Neural cell (in vitro differentiated cells): Measurements from ENCODE around the gene TBC1D14. TPM values are rescaled to one million over a fixed set of nuclear protein-coding genes. Genes with fewer than 3 reads are reported as not detected.
"Not testable (repeated sequence)": the region's sequence is repeated elsewhere in the genome, so short reads cannot be mapped to it uniquely, and the experiment has no call there.

Experiments
- H2AFZ ChIP-seq: fragments of 200-600, 300-800 bp; sonication (generic), shearing (Covaris generic); 2 replicates; pipeline ENCODE4 v1.6.0; 2014; ENCODE audit warnings: low read depth, mild to moderate bottlenecking, antibody characterized with exemption, low read length, moderate library complexity
- H3F3A ChIP-seq: fragments of 200-600 bp; shearing (Covaris generic); 2 replicates; pipeline ENCODE4 v1.6.1; 2016; ENCODE audit warnings: mild to moderate bottlenecking, moderate library complexity, mixed read lengths, antibody characterized with exemption, low read length; ENCODE audit not compliant: insufficient read depth, poor library complexity, severe bottlenecking
- H3K27ac ChIP-seq: fragments of 200-600, 300-800 bp; sonication (generic), shearing (Covaris generic); 2 replicates; pipeline ENCODE4 v1.5.1; 2014; ENCODE audit warnings: mild to moderate bottlenecking, low read length, moderate library complexity
- H3K27me3 ChIP-seq: fragments of 300-800, 200-600 bp; sonication (generic), shearing (Covaris generic); 2 replicates; pipeline ENCODE4 v1.6.0; 2014; ENCODE audit warnings: mild to moderate bottlenecking, low read depth, low read length, moderate library complexity; ENCODE audit not compliant: insufficient read depth
- H3K36me3 ChIP-seq: fragments of 300-800, 200-600 bp; sonication (generic), shearing (Covaris generic); 2 replicates; pipeline ENCODE4 v1.5.1; 2014; ENCODE audit warnings: mild to moderate bottlenecking, antibody characterized with exemption, low read length, moderate library complexity; ENCODE audit not compliant: insufficient read depth
- H3K4me2 ChIP-seq: fragments of 300-800, 200-600 bp; sonication (generic), shearing (Covaris generic); 2 replicates; pipeline ENCODE4 v1.6.0; 2014; ENCODE audit warnings: mild to moderate bottlenecking, low read length
- H3K4me3 ChIP-seq: fragments of 300-800, 200-600 bp; sonication (generic), shearing (Covaris generic); 2 replicates; pipeline ENCODE4 v1.5.1; 2014; ENCODE audit warnings: mild to moderate bottlenecking, low read length, moderate library complexity
- H3K79me2 ChIP-seq: fragments of 200-600 bp; shearing (Covaris generic); replicated peaks from 2 replicates; pipeline ENCODE4 v1.6.0; 2014; ENCODE audit warnings: mild to moderate bottlenecking, low read length, moderate library complexity; ENCODE audit not compliant: insufficient read depth
- H3K9ac ChIP-seq: fragments of 300-800, 200-600 bp; sonication (generic), shearing (Covaris generic); 2 replicates; pipeline ENCODE4 v1.6.1; 2016; ENCODE audit warnings: mild to moderate bottlenecking, low read length, mixed read lengths
- H3K9me2 ChIP-seq: fragments of 200-600 bp; shearing (Covaris generic); 2 replicates; pipeline ENCODE4 v1.6.1; 2016; ENCODE audit warnings: mild to moderate bottlenecking, low read length, mixed read lengths; ENCODE audit not compliant: insufficient read depth
- H3K9me3 ChIP-seq: fragments of 200-600, 300-800 bp; sonication (generic), shearing (Covaris generic); 2 replicates; pipeline ENCODE4 v1.6.1; 2016; ENCODE audit warnings: mild to moderate bottlenecking, mixed run types, low read length, moderate library complexity, mixed read lengths
- H4K20me1 ChIP-seq: fragments of 200-600 bp; shearing (Covaris generic); 2 replicates; pipeline ENCODE4 v1.6.1; 2016; ENCODE audit warnings: mild to moderate bottlenecking, mixed run types; ENCODE audit not compliant: insufficient read depth
- RAD21 ChIP-seq: fragments of 450-650 bp; conservative IDR thresholded peaks from 2 replicates; pipeline ENCODE4 v1.6.1; 2014; ENCODE audit warnings: antibody characterized with exemption, mild to moderate bottlenecking, moderate library complexity
- polyA plus RNA-seq: library from polyadenylated mRNA; depleted of rRNA; stranded (reverse); fragments of >200 nt; gene quantifications from 2 replicates; pipeline ENCODE4 v1.2.3, GENCODE V29; 2014

TBC1D14 gene
- polyA plus RNA-seq, 1 donor from 2014 or later: 125 TPM

DNA sequence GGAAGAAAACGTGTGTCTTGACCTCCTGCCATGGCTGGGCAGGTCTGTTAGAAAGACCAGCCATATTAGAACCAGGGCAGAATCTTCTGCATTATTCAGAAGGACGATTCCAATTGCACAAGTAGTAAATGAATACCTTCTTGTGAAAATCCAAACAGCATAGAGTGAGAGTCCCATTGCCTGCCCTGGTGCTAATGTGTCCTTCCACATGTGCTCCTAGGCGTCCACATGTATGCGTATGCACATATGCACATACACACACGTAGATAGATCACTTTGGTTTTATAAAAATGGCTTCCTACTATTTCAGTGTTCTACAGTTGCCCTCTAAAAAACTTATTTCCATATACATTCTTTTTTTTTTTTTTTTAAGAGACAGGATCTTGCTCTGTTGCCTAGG is 168.4 kb downstream of the TBC1D14 start:
- Histone ChIP-seq H3K27ac (no peak overlapping the region), H3K9me3 (no peaks in the 10 kb centered on the region), H2AFZ (no peak overlapping the region), H4K20me1 (no peaks in the 10 kb centered on the region), H3K4me2 (no peak overlapping the region), H3K4me3 (no peak overlapping the region), H3K27me3 (no peaks in the 10 kb centered on the region), H3K36me3 (no peaks in the 10 kb centered on the region), H3K79me2 (no peaks in the 10 kb centered on the region), H3K9ac (no peak overlapping the region), H3F3A (no peaks in the 10 kb centered on the region), H3K9me2 (no peaks in the 10 kb centered on the region)
- TF ChIP-seq RAD21: no peak

DNA sequence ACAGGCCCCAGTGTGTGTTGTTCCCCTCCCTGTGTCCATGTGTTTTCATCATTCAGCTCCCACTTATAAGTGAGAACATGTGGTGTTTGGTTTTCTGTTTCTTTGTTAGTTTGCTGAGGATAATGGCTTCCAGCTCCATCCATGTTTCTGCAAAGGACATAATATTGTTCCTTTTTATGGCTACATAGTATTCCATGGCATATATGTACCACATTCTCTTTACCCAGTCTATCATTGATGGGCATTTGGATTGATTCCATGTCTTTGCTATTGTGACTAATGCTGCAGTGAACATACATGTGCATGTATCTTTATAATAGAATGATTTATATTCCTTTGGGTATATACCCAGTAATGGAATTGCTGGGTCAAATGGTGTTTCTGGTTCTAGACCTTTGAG is 169.9 kb downstream of the TBC1D14 start:
- not testable (repeated sequence) for H2AFZ ChIP-seq, H3K27me3 ChIP-seq, H3K4me3 ChIP-seq, H3K36me3 ChIP-seq, H3K9me3 ChIP-seq, H3K4me2 ChIP-seq, H3K79me2 ChIP-seq, H3K9me2 ChIP-seq, H4K20me1 ChIP-seq, H3F3A ChIP-seq, H3K9ac ChIP-seq, H3K27ac ChIP-seq

DNA sequence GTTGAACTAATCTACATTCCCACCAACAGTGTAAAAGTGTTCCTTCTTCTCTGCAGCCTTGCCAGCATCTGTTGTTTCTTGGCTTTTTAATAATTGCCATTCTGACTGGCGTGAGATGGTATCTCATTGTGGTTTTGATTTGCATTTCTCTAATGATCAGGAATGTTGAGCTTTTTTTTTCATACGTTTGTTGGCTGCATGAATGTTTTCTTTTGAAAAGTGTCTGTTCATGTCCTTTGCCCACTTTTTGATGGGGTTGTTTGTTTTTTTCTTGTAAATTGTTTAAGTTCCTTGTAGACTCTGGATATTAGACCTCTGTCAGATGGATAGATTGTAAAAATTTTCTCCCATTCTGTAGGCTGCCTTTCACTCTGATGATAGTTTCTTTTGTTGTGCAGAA is 170.3 kb downstream of the TBC1D14 start:
- H3K36me3 ChIP-seq, H3K9me3 ChIP-seq, H3K4me3 ChIP-seq, H4K20me1 ChIP-seq, H3K79me2 ChIP-seq, H3K9me2 ChIP-seq, H3F3A ChIP-seq, H2AFZ ChIP-seq, H3K27ac ChIP-seq, H3K9ac ChIP-seq, H3K4me2 ChIP-seq, H3K27me3 ChIP-seq: not testable (repeated sequence)

Other genes starting within 250 kb of the TBC1D14 start
- not detected in 2 replicates for gene S100P, start 215.9 kb upstream of the TBC1D14 start, polyA plus RNA-seq
- 421 and 438 TPM in 2 replicates for gene MRFAP1L1, start 200.0 kb upstream of the TBC1D14 start, polyA plus RNA-seq
- gene BLOC1S4, start 193.7 kb upstream of the TBC1D14 start, polyA plus RNA-seq: 21.2 and 31.9 TPM in 2 replicates
- 55.9 and 57.6 TPM in 2 replicates for gene KIAA0232, start 127.1 kb upstream of the TBC1D14 start, polyA plus RNA-seq
- 13.9 and 14.9 TPM in 2 replicates for gene TADA2B, start 133.5 kb downstream of the TBC1D14 start, polyA plus RNA-seq
- 24.9 and 28.5 TPM in 2 replicates for gene GRPEL1, start 158.2 kb downstream of the TBC1D14 start, polyA plus RNA-seq